HepG2 (cell line): ENCODE measurements around the gene ZNF605. TPM values are rescaled to one million over a fixed set of nuclear protein-coding genes. Genes with fewer than 3 reads are reported as not detected.
A peak's percentile ranks its signal among the peaks of the same experiment; 100 is the strongest.

Experiments
- ATF7 ChIP-seq, 2 experiments: fragments of 450-650 bp in 1 of 2; sonication (generic) in 1 of 2; formaldehyde crosslinking in 1 of 2; IDR thresholded peaks; 2 replicates each; pipeline versions ENCODE4 v1.4.0 to v1.6.1; 2016 to 2020; ENCODE audit warnings: antibody characterized with exemption in 1 of 2, mild to moderate bottlenecking in 1 of 2, missing genetic modification reagents in 1 of 2
- CREB1 ChIP-seq, 2 experiments: fragments of 450-650 bp in 1 of 2; IDR thresholded peaks; 2 replicates each; pipeline ENCODE4 v1.6.1; 2016 to 2017; ENCODE audit warnings: control low read depth in 1 of 2, mild to moderate bottlenecking in 1 of 2, missing compliant biosample characterization in 1 of 2, missing genetic modification characterization in 1 of 2
- HOXA7 ChIP-seq: sonication (generic); formaldehyde crosslinking; IDR thresholded peaks from 2 replicates; pipeline ENCODE4 v1.8.1; 2022; ENCODE audit warnings: mild to moderate bottlenecking, missing genetic modification reagents, moderate library complexity
- KLF11 ChIP-seq: IDR thresholded peaks from 2 replicates; pipeline ENCODE4 v1.6.1; 2016; ENCODE audit warnings: missing compliant biosample characterization
- KLF13 ChIP-seq: sonication (generic); formaldehyde crosslinking; IDR thresholded peaks from 2 replicates; pipeline ENCODE4 v1.4.0; 2020; ENCODE audit warnings: mild to moderate bottlenecking, missing genetic modification reagents
- NFE2L2 ChIP-seq: fragments of 150-350 bp; IDR thresholded peaks from 2 replicates; pipeline ENCODE4 v1.6.1; 2014; ENCODE audit warnings: low read length
- RARG ChIP-seq: sonication (generic); formaldehyde crosslinking; IDR thresholded peaks from 2 replicates; pipeline ENCODE4 v1.4.0; 2020; ENCODE audit warnings: low read depth, mild to moderate bottlenecking, missing genetic modification reagents
- REXO4 ChIP-seq: sonication (generic); formaldehyde crosslinking; IDR thresholded peaks from 2 replicates; pipeline ENCODE4 v1.8.0; 2022; ENCODE audit warnings: missing genetic modification reagents, mild to moderate bottlenecking, borderline replicate concordance
- RNF2 ChIP-seq: fragments of 450-650 bp; conservative IDR thresholded peaks from 2 replicates; pipeline ENCODE4 v1.6.1; 2016; ENCODE audit warnings: low read depth
- RXRA ChIP-seq: sonication (generic); formaldehyde crosslinking; IDR thresholded peaks from 2 replicates; pipeline ENCODE4 v1.5.1; 2020; ENCODE audit warnings: missing genetic modification reagents
- ZNF3 ChIP-seq: IDR thresholded peaks from 2 replicates; pipeline ENCODE4 v1.7.0; 2017; ENCODE audit warnings: inconsistent platforms
- ZNF496 ChIP-seq: sonication (generic); formaldehyde crosslinking; IDR thresholded peaks from 2 replicates; pipeline ENCODE4 v1.8.1; 2023; ENCODE audit warnings: mild to moderate bottlenecking, moderate library complexity, missing genetic modification reagents; ENCODE audit not compliant: insufficient replicate concordance
- ZNF569 ChIP-seq: sonication (generic); formaldehyde crosslinking; IDR thresholded peaks from 2 replicates; pipeline ENCODE4 v1.5.0; 2020; ENCODE audit warnings: mild to moderate bottlenecking, missing genetic modification reagents, moderate library complexity, borderline replicate concordance
- ZNF747 ChIP-seq: sonication (generic); formaldehyde crosslinking; IDR thresholded peaks from 2 replicates; pipeline ENCODE4 v1.8.1; 2023; ENCODE audit warnings: missing genetic modification reagents, mild to moderate bottlenecking, borderline replicate concordance
- ZNF891 ChIP-seq: sonication (generic); formaldehyde crosslinking; IDR thresholded peaks from 2 replicates; pipeline ENCODE4 v1.5.0; 2020; ENCODE audit warnings: mild to moderate bottlenecking, missing genetic modification reagents
- polyA plus RNA-seq, 8 experiments: library from polyadenylated mRNA; depleted of rRNA in 3 of 8; stranded (reverse) in 7 of 8; unstranded in 1 of 8; fragments of >200 nt; fragmentation: Illumina TruSeq in 4 of 8; extraction: Trizol in 4 of 8; gene quantifications; 2 replicates each; pipeline versions ENCODE4 v1.2.1 to v1.2.3, GENCODE V29; 2011 to 2016; ENCODE audit warnings: low read depth in 4 of 8, missing spikeins in 1 of 8, mixed read lengths in 1 of 8; ENCODE audit not compliant: insufficient read depth in 1 of 8
- total RNA-seq, 5 experiments: library from RNA; depleted of rRNA; stranded (reverse); fragments of >200 nt; fragmentation: Illumina TruSeq; extraction: Trizol; gene quantifications; 2 replicates each; pipeline ENCODE4 v1.2.3, GENCODE V29; 2016; ENCODE audit warnings: low read depth in 1 of 5
- TF ChIP-seq, protein P1 (sequence below): sonication (generic); formaldehyde crosslinking; IDR thresholded peaks from 2 replicates; pipeline ENCODE4 v1.9.0; 2021; ENCODE audit warnings: missing genetic modification reagents, borderline replicate concordance
- TF ChIP-seq, protein P2 (sequence below): sonication (generic); formaldehyde crosslinking; conservative IDR thresholded peaks from 2 replicates; pipeline ENCODE4 v1.8.0; 2022; ENCODE audit warnings: mild to moderate bottlenecking, moderate library complexity, missing genetic modification reagents
- TF ChIP-seq, protein P3 (sequence below): sonication (generic); formaldehyde crosslinking; IDR thresholded peaks from 2 replicates; pipeline ENCODE4 v1.4.0; 2020; ENCODE audit warnings: missing genetic modification reagents, low read depth, mild to moderate bottlenecking, borderline replicate concordance
- TF ChIP-seq, protein P4 (sequence below): sonication (generic); formaldehyde crosslinking; IDR thresholded peaks from 2 replicates; pipeline ENCODE4 v1.5.0; 2020; ENCODE audit warnings: missing genetic modification reagents, mild to moderate bottlenecking, borderline replicate concordance
- TF ChIP-seq, protein P5 (sequence below): sonication (generic); formaldehyde crosslinking; IDR thresholded peaks from 2 replicates; pipeline ENCODE4 v1.9.0; 2022; ENCODE audit warnings: low read depth, missing genetic modification reagents

Gene ZNF605
- total and polyA plus RNA-seq, 2 of the 13 experiments (the other 11 are each of a cell fraction or from before 2014, with no cell fraction given): 6.7 to 6.8 TPM

DNA sequence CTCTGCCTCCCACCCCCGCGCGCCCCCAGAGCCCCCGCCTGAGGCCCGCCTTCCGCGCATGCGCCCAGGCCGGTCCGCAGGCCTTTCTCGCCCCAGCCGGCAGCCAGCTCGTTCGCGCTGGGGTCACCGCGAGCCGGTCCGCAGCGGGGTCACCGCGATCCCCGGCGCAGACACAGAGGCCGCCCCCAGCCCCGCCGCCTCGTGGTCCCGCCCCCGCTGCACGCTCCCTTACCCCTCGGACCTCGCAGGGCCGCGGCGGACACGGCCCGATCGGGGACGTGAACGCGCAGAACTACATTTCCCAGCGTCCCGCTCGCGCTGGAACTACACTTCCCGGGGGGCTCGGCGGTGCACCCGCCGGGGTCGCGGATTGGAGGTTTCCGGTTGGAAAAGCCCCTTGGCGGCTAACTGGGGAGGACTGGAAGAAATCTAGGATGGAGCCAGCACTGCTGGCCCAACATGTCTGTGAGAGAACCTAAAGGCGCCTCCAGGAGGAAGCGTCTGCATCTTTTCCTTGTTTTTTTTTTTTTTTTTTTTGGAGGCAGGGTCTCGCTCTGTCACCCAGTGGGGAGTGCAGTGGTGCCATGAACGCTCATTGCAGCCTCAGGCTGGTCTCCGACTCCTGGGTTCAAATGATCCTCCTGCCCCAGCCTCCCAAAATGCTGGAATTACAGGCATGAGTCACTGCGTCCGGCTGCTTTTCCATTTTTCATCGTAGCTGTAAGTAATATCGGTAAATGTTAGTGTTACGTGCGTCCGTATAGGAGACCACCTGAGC, at the start of gene ZNF605 (continued):
- TF ChIP-seq ATF7 (IDR thresholded peaks at IDR 0.05): no peak
- no peak for TF ChIP-seq ATF7 (CRISPR knock-in tag; IDR thresholded peaks at IDR 0.05)
- TF ChIP-seq NFE2L2: no peak
- no peak for TF ChIP-seq RNF2
- no peak for TF ChIP-seq ZNF891 (CRISPR knock-in tag)
- TF ChIP-seq, protein P1, sequence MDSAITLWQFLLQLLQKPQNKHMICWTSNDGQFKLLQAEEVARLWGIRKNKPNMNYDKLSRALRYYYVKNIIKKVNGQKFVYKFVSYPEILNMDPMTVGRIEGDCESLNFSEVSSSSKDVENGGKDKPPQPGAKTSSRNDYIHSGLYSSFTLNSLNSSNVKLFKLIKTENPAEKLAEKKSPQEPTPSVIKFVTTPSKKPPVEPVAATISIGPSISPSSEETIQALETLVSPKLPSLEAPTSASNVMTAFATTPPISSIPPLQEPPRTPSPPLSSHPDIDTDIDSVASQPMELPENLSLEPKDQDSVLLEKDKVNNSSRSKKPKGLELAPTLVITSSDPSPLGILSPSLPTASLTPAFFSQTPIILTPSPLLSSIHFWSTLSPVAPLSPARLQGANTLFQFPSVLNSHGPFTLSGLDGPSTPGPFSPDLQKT (CRISPR knock-in tag): peak; percentile 69; the same call in 1 of the 2 replicates
- TF ChIP-seq, protein P2, sequence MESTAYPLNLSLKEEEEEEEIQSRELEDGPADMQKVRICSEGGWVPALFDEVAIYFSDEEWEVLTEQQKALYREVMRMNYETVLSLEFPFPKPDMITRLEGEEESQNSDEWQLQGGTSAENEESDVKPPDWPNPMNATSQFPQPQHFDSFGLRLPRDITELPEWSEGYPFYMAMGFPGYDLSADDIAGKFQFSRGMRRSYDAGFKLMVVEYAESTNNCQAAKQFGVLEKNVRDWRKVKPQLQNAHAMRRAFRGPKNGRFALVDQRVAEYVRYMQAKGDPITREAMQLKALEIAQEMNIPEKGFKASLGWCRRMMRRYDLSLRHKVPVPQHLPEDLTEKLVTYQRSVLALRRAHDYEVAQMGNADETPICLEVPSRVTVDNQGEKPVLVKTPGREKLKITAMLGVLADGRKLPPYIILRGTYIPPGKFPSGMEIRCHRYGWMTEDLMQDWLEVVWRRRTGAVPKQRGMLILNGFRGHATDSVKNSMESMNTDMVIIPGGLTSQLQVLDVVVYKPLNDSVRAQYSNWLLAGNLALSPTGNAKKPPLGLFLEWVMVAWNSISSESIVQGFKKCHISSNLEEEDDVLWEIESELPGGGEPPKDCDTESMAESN: 0 out of 2 replicates have a peak, but pooled peaks have one; percentile 59
- TF ChIP-seq, protein P3, sequence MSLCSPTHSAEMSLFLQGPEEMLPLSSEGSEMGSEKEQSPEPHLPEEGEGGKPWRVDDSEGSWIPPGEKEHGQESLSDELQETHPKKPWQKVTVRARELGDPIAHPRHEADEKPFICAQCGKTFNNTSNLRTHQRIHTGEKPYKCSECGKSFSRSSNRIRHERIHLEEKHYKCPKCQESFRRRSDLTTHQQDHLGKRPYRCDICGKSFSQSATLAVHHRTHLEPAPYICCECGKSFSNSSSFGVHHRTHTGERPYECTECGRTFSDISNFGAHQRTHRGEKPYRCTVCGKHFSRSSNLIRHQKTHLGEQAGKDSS: no peak; the same call in 1 of the 2 replicates
- no peak for TF ChIP-seq KLF11 (CRISPR knock-in tag)
- no peak for TF ChIP-seq REXO4 (CRISPR knock-in tag)
- TF ChIP-seq RARG (CRISPR knock-in tag): no peak
- TF ChIP-seq ZNF496 (CRISPR knock-in tag): no peak
- TF ChIP-seq RXRA: 0 out of 2 replicates have a peak, but pooled peaks have one; percentile 31
- no peak for TF ChIP-seq ZNF569 (CRISPR knock-in tag)
- no peak for TF ChIP-seq ZNF3
- TF ChIP-seq HOXA7 (CRISPR knock-in tag): no peak
- TF ChIP-seq KLF13 (CRISPR knock-in tag): no peak
- TF ChIP-seq, protein P4, sequence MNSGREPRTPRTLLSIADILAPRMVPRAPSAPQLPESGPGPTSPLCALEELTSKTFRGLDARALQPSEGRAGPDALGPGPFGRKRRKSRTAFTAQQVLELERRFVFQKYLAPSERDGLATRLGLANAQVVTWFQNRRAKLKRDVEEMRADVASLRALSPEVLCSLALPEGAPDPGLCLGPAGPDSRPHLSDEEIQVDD (CRISPR knock-in tag): no peak
- TF ChIP-seq ZNF747 (CRISPR knock-in tag): 0 out of 2 replicates have a peak, but pooled peaks have one; percentile 45
- TF ChIP-seq CREB1 (IDR thresholded peaks at IDR 0.05): no peak
- TF ChIP-seq CREB1 (CRISPR knock-in tag; IDR thresholded peaks at IDR 0.05): no peak; the same call in 1 of the 2 replicates
- TF ChIP-seq, protein P5, sequence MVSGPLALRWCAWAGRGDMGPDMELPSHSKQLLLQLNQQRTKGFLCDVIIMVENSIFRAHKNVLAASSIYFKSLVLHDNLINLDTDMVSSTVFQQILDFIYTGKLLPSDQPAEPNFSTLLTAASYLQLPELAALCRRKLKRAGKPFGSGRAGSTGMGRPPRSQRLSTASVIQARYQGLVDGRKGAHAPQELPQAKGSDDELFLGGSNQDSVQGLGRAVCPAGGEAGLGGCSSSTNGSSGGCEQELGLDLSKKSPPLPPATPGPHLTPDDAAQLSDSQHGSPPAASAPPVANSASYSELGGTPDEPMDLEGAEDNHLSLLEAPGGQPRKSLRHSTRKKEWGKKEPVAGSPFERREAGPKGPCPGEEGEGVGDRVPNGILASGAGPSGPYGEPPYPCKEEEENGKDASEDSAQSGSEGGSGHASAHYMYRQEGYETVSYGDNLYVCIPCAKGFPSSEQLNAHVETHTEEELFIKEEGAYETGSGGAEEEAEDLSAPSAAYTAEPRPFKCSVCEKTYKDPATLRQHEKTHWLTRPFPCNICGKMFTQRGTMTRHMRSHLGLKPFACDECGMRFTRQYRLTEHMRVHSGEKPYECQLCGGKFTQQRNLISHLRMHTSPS (CRISPR knock-in tag): no peak
